Adrenal gland (tissue), 5 donors: ENCODE data around the gene ITCH.

ENCODE experiments used
- CTCF ChIP-seq, 6 experiments: fragments of 450-650 bp in 4 of 6; fragments of 200-600 bp in 2 of 6; sonication (generic) in 1 of 6; IDR thresholded peaks; 1 replicate in 5 of 6; 2 replicates in 1 of 6; pipeline versions ENCODE4 v1.5.1 to v1.8.0; 2016 to 2021; ENCODE audit warnings: antibody characterized with exemption in 6 of 6, mild to moderate bottlenecking in 2 of 6, moderate library complexity in 1 of 6
- POLR2A ChIP-seq, 2 donors: fragments of 450-650 bp; IDR thresholded peaks; one replicate each; pipeline ENCODE4 v1.6.1; 2017; ENCODE audit warnings: antibody characterized with exemption in 2 of 2, mild to moderate bottlenecking in 2 of 2, moderate library complexity in 1 of 2
- donor health status: DM: no; HTN: no; CAD: no.

- TF ChIP-seq CTCF (IDR thresholded peaks at IDR 0.05) (no peak), POLR2A (IDR thresholded peaks at IDR 0.05) (no peak)
These were observed 33.3 kb downstream of the ITCH start for GRCh38 chr20:34396408-34396807.
